ENCODE data around the gene DEK. TPM values are rescaled to one million over a fixed set of nuclear protein-coding genes. Genes with fewer than 3 reads are reported as not detected.

Gene DEK
- total and polyA plus RNA-seq, 7 donors = 64.9 to 236 (median 181) TPM

DNA sequence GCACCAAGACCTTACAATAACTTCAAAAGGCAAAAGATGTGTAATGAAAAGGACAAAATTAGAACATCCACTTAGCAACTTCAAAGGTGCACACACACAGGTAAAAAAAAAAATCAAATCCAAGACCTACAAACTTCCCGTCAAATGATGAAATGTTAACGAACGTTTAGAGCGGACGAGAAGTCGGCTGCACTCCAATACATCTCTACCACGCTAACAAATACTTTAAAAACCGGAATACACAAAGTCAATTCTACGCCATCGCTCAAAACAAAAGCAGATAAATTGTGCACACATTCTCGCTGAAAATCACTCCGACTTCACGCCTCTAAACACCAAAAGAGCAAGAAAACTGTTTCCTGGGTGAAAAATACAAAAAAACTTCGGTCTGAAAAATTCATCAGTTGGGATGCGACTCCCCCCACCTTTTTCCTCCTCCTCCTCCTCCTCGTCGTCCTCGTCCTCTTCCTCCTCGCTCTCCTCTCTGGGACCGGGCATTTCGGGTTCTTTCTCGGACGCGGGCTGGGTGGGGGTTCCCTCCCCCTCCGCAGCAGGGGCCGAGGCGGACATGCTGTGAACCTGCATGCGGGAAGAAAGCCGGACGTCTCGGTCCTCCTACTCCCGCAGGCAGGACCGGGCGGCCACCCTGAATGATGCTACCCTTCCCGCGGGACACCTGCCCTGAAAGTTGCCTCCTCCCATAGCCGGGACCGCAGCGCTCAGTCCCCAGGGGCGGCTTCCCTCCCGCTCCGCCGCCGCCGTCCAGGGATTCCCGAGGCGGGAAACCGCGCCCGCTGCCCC, 712 bp downstream of the DEK start:
- Histone ChIP-seq H3K4me3 (peak overlapping the region; percentile 69 to 93 (median 74)), H3K4me1 (peaks cover 0 to 41% (median 32%) of the 10 kb centered on the region in 4 donors), H3K27ac (peak overlapping the region; percentile 95 to 100 (median 98)), H3K36me3 (no peaks in the 10 kb centered on the region), H3K27me3 (no peaks in the 10 kb centered on the region), H3K9me3 (no peaks in the 10 kb centered on the region)
- DNase-seq = no peak
- TF ChIP-seq POLR2A (IDR thresholded peaks at IDR 0.05) (no peak), POLR2AphosphoS5 (IDR thresholded peaks at IDR 0.05) (peak in 1 of 4 donors; percentile 4)
- intact Hi-C loops (cut with DNase I) = loop anchor here (2.0 to 5.0 kb wide), 2 partner anchors 51 to 109 kb away; partner anchors contain the start of genes KDM1B and TPMT
- 0% methylated on average over 50 of the region's 50 CpGs for whole genome bisulfite sequencing, 2 donors

DNA sequence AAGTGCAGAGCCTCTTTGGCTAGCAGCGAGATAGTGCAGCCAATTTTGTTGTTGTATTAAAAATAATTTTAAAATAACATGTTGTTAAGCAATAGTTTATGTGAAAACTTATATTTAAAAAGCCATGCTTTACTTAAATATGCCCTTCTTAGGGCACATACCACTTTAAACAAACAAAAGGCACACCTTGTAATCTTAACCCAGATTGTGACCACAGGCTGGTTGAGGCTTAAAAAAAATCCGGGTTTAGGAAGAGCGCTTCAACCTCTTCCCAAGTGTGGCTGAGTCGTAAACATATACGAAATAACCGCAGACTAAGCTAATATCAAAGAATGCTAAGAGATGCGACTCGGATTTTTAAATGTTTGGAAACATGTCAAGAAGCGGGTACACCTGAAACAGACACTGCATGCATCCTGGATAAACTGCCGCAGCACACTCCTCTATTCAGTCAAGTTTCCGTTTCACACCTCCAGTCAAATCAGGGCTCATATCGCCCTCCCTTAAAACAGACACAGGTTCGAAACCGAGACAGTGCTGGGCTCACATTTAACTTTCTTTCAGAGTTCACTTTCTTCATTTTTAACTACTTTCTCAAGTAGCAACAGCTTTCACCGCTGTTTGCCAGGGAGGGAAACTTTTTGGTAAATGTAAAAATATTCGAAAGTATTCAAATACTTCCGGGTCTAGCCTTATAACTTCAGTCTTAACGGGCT, 1.5 kb downstream of the DEK start:
- H3K27ac ChIP-seq = peak overlapping the region; percentile 95 to 100 (median 98)

DNA sequence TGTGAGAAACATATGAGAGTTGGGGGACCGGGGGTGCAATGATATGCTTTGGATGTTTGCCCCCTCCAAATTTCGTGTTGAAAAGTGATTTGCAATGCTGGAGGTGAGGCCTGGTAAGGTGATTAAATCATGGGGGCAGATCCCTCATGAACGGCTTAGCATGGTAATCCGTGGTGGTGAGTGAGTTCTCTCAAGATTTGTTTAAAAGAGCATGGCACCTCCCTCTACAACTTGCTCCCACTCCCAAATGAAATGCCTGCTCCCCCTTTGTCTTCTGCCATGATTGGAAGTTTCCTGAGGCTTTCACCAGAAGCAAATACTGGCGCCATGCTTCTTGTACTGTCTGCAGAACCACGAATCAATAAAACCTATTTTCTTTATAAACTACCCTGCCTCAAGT, 2.5 kb downstream of the DEK start:
- TF ChIP-seq POLR2A (IDR thresholded peaks at IDR 0.05) = no peak
- TF ChIP-seq, protein P1, sequence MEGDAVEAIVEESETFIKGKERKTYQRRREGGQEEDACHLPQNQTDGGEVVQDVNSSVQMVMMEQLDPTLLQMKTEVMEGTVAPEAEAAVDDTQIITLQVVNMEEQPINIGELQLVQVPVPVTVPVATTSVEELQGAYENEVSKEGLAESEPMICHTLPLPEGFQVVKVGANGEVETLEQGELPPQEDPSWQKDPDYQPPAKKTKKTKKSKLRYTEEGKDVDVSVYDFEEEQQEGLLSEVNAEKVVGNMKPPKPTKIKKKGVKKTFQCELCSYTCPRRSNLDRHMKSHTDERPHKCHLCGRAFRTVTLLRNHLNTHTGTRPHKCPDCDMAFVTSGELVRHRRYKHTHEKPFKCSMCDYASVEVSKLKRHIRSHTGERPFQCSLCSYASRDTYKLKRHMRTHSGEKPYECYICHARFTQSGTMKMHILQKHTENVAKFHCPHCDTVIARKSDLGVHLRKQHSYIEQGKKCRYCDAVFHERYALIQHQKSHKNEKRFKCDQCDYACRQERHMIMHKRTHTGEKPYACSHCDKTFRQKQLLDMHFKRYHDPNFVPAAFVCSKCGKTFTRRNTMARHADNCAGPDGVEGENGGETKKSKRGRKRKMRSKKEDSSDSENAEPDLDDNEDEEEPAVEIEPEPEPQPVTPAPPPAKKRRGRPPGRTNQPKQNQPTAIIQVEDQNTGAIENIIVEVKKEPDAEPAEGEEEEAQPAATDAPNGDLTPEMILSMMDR (IDR thresholded peaks at IDR 0.05) = no peak
- no peak for TF ChIP-seq POLR2AphosphoS5 (IDR thresholded peaks at IDR 0.05)
- Histone ChIP-seq H3K4me3 (no peak overlapping the region), H3K27me3 (no peaks in the 10 kb centered on the region), H3K4me1 (peaks cover 0 to 42% (median 33%) of the 10 kb centered on the region in 4 donors), H3K36me3 (peaks cover 0 to 14% (median 7%) of the 10 kb centered on the region in 4 donors), H3K27ac (no peak overlapping the region), H3K9me3 (no peaks in the 10 kb centered on the region)
- no peak for DNase-seq
- WGBS, 2 donors = 78% methylated on average over 6 of the region's 6 CpGs
- intact Hi-C loops (cut with DNase I) = loop anchor here (5.0 kb wide), 1 partner anchor 50 kb away; no protein-coding TSS in a partner anchor

More for the DNA sequence above, 1.5 kb downstream of the DEK start:
- intact Hi-C loops (cut with DNase I) = loop anchor here (5.0 kb wide), 1 partner anchor 51 kb away; no protein-coding TSS in a partner anchor
- DNase-seq = no peak
- TF ChIP-seq, protein P1 (IDR thresholded peaks at IDR 0.05) = no peak
- TF ChIP-seq POLR2AphosphoS5 (IDR thresholded peaks at IDR 0.05) (no peak), EP300 (IDR thresholded peaks at IDR 0.05) (no peak), POLR2A (IDR thresholded peaks at IDR 0.05) (no peak)
- Histone ChIP-seq H3K4me3 (peak overlapping the region; percentile 69 to 93 (median 74)), H3K4me1 (peaks cover 0 to 42% (median 33%) of the 10 kb centered on the region in 4 donors), H3K27me3 (no peaks in the 10 kb centered on the region), H3K36me3 (peaks cover 0 to 4% (median 0%) of the 10 kb centered on the region in 4 donors), H3K9me3 (no peaks in the 10 kb centered on the region)
- WGBS, 2 donors = 3 to 5% methylated on average over 18 of the region's 18 CpGs

DNA sequence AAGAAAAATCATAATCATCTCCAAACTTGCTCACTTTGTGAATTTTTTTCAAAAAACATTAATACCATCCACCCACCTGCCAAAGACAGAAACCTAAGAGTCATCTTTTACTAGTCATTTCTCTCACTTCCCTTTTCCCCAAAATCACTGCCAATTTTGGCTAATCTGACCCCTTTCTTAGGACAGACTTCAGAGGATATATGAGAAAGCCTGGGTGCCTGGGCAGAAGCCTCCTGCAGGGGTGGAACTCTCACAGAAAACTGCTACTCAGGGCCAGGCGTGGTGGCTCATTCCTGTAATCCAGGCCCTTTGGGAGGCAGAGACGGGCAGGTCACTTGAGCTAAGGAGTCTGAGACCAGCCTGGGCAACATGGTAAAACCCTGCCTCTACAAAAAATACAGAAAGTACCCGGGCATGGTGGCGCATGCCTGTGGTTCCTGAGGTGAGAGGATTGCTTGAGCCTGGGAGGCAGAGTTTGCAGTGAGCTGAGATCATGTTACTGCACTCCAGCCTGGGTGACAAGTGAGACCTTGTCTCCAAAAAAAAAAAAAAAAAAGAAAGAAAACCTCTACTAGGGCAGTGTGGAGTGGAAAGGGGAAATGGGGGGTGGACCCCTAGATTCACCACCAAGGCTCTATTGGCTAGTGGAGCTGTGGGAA, 3.8 kb downstream of the DEK start:
- TF ChIP-seq POLR2A (IDR thresholded peaks at IDR 0.05) (no peak), EP300 (IDR thresholded peaks at IDR 0.05) (no peak), POLR2AphosphoS5 (IDR thresholded peaks at IDR 0.05) (no peak)
- TF ChIP-seq, protein P1 (IDR thresholded peaks at IDR 0.05) = no peak
- H3K9me3 ChIP-seq = no peaks in the 10 kb centered on the region
- no peak for DNase-seq
- H3K4me1 ChIP-seq = peaks cover 0 to 42% (median 33%) of the 10 kb centered on the region in 4 donors
- intact Hi-C loops (cut with DNase I) = loop anchor here (5.0 kb wide), 1 partner anchor 48 kb away; no protein-coding TSS in a partner anchor
- WGBS, 2 donors = 47 to 53% methylated on average over 4 of the region's 4 CpGs
- no peaks in the 10 kb centered on the region for H3K27me3 ChIP-seq
- no peak overlapping the region for H3K4me3 ChIP-seq
- H3K36me3 ChIP-seq = peaks cover 0 to 27% (median 12%) of the 10 kb centered on the region in 4 donors
- H3K27ac ChIP-seq = no peak overlapping the region
